NCI-H2107 treated with DMSO at 0.1 percent for 48 hours (cell line): ENCODE results near the gene PDLIM4.

Source experiments
- DNase-seq: peaks from one replicate; lab custom pipeline; 2025; ENCODE audit not compliant: unreplicated experiment; lab: John Stamatoyannopoulos, UW

The PDLIM4 gene, protein sequence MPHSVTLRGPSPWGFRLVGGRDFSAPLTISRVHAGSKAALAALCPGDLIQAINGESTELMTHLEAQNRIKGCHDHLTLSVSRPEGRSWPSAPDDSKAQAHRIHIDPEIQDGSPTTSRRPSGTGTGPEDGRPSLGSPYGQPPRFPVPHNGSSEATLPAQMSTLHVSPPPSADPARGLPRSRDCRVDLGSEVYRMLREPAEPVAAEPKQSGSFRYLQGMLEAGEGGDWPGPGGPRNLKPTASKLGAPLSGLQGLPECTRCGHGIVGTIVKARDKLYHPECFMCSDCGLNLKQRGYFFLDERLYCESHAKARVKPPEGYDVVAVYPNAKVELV

DNA sequence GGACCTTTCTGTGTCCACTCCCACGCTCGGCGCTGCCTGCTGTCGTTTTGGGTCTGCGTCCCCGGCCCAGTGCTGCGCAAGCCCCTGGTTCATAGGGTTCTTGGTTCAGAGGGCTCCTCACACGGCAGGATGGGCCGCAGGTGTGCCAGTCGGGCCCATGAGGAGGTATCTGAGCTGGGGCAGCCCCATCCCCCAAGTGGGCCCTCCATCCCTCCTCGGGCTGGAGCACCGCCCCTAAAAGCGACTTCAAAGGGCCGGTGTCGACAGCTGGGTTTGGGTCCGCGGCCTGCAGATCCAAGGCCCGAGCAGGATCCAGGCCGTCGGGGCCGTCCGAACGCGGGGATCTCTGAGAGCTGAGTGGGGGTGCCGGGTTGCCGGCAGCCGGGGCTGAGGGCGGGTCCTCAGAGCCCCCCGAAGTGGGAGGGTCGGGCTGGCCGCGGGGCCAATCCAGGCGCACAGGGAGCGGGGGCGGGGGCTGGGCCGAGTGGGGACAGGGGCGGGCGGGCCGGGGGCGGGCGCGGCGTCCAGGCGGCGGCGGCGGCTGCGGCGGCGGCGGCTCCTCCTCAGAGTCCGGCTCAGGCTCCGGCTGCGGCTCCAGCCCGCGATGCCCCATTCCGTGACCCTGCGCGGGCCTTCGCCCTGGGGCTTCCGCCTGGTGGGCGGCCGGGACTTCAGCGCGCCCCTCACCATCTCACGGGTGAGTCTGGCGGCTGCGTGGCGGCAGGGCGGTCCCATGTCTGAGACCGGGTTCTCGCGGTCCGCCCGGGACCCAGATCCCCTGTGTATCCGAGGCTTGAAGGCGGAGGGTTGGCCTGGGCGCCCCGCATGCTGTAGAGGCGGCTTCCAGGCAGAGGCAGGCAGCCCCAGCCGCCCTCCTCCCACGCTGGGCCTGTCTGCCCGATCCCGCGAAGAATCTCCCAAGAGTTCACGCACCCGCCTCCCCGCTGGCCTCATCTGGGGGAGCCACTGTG is at the start of gene PDLIM4:
Gene PDLIM4 (plus strand): TSS at position 566 of the 971 bp plus-strand sequence. CDS start 39 bp downstream, at position 605.
- no peak for DNase-seq

DNA sequence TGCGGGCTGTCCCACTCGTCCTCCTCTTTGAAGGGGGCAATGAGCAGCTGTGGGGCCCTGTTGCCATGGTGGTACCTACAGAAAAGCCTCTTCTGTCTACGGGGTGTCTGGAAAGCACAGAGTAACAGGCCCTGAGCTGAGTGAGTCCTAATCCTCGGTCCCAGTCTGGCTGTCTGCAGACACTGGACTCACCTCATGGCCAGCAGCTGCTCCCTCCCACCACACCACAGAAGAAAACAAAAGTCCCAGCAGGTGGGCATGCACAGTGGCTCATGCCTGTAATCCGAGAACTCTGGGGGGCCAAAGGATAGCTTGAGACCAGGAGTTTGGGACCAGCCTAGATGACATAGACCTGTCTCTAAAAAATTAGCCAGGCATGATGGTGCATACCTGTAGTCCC is 49.7 kb upstream of the PDLIM4 start:
- no peak for DNase-seq

DNA sequence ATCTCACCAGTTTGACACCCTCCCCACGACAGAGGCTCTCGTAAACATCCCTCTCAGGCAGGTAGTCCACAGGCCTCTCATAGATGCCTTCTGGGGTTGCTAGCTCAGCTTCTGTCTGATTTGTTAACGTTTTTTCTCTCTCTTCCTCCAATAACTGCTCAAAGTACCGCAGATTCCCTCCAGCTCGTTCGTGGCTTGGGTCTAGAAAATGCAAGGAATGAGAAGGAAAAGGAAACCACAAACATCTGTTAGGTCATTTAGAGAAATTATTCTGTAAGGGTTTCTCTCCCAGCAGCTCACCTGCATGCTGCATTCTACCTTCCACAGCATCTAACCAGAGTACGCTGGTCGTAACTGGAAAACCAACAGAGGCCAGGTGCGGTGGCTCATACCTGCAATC is 48.4 kb upstream of the PDLIM4 start:
- DNase-seq: no peak

DNA sequence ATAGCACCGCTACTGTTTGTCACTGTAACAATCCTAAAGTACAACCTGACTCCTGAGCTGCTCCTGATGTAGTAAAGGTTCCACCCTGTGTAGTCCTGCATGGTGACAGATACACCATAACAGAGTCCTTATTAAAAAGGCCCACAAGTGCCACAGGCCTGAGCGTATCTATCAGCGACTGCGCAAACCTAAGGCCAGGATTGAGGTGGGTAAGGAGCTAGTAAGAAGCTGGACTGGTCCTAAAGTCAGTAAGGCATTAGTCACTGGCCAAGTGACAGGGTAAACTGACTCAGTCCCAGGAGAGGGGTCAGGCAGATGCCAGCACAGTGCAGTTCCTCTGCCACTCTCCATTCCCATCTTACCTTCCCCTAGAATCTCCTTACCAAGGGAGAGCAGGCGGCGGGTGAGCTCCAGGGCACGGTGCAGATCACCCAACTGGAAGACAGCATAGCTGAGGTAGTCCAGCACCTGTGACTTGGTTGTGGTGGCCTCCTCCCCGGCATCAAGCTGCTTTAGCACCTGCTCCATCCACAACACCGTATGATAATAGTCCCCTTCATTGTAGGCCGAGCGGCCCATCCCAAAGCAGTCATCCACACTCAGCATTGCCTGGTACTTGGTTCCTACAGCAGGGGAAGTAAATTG is 47.5 kb upstream of the PDLIM4 start:
- no peak for DNase-seq

DNA sequence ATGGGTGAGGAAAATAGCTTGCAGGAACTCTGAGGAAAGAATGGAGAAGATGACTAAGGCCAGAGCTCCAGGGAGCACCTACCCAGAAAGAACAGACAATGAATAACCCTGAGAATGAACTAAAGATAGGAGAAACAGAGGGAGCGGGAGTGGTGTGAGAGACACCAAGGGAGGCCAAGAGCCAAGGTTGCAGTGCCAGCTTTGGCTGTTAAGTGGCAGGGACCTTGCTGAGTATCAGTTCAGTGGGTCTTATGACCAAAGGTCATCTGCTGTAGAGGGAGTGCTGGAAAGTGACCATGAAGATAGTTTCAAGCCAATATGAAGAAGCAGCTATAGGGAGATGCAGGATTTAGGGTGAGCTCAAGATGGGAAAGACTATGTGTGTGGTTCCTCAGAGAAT is 46.6 kb upstream of the PDLIM4 start:
- DNase-seq: no peak

DNA sequence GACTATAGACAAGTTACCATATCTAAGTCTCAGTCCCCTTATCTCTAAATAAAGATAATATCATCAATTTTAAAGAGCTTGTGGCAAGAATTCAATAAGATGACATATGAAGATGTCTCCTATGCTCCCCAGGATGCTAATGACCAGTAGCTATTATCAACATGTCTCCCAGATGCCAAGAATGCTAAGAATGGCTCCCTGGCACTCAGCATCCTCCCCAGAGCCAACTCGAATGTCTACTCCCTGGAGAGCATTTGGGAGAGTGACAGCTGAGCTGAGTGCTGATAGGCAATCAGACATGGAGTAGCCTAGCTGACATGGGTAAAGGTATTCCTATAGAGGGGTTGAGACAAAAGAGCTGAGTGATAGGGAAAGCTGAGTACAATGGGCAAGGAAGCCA is 45.7 kb upstream of the PDLIM4 start:
- DNase-seq: no peak

DNA sequence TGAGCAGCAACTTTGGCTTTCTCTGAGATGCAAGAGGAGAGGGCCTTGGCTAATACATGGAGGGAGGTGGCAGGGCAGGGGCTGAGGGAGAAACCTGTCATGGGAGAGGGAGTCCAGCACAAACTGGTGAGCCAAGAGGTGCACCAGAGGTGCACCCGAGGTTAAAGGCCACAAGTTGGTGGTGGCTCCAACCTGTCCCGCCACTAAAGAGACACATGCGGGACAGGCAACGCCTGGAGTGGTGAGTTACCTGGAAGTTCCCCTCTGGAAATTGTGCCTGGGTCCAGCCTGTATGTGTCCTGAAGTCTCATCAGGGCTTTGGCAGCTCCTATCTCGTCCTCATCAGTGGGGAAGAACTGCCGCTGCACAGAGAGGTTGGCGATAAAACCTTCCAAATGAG is 43.8 kb upstream of the PDLIM4 start:
- no peak for DNase-seq

DNA sequence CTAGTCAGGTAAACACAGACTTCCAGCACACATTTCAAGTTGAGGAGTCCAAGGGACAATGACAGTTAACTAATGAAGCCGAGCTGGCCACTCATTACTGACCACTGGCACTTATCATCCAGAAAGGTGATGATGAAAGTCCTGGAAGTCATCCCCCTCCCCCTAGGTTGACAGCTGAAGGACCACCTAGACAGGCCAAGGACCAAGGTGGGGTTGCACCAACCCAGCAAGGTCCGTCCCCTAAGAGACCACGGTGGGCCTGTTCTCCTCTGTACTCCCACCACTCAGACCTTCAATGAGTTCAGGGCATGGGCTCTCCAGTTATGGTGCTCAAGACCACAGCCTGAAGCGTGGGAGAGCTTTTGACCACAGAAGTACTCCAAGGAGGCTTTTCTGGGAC is 43.0 kb upstream of the PDLIM4 start:
- no peak for DNase-seq

DNA sequence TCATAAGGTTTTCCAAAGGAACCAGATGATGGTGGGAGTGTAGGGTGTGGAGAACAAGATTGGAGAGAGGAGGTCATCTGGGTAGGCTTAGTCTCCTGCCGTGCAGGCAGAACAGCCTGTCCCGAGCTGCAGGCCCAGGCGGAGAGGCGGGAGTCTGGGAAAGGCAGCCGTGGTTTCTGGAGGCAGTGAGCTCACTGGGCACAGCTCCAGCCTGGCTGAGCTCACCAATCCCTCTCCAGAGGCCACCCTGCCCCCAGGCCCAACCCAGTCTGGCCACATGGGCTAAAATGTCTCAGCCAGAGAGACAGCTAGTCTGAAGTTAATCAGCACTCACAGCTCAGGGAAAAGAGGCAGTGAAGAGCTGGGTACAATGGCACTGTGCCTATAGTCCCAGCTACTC is 42.2 kb upstream of the PDLIM4 start:
- DNase-seq: no peak

DNA sequence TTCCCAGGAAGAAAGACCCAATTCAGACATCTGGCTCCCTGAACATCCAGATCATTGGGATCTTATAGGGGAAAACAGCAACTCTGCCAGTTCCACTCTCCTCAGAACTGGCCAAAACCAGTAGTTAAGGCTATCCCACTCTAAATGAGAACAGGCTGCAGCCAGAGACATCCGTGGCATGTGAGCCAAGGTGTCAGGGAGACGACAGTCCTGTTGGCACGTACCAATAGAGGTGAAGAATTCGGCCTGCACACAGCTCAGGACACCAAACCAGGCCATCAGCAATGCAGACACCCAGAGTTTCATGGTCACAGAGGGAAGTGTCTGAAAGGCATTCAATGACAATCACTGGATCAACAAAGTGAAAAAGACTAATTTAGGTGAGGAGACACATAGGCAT is 39.2 kb upstream of the PDLIM4 start:
- DNase-seq: no peak

DNA sequence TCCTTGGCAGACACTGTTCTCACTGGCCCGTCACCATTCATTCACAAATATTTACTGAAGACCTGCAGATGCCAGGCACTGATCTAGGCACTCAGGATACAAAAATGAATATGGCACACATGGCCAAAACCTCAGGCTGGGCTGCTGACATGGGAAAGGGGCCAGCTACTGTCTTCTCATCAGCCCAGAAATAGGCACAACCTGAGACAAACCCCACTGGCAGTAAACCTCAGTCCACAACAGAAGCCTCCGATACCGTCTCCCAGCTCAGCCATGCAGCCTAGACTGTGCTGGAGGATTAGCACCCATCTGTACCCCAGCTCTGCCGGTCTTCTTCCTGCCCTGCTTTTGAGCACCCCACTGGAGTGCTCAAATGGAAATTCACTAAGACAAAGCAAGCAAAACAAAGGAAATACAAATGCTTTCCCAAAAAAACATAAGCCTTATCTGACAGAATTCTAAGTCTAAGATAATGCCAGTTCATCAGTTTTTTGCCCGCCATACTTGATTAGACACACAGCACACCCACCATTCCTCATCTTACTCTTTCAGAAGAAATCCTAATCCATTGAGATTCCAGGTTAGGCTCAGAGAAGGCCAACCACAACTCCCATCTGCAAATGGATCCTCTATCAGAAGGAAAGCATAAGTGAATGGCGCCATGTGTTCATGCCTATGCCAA is 38.1 kb upstream of the PDLIM4 start:
- no peak for DNase-seq

DNA sequence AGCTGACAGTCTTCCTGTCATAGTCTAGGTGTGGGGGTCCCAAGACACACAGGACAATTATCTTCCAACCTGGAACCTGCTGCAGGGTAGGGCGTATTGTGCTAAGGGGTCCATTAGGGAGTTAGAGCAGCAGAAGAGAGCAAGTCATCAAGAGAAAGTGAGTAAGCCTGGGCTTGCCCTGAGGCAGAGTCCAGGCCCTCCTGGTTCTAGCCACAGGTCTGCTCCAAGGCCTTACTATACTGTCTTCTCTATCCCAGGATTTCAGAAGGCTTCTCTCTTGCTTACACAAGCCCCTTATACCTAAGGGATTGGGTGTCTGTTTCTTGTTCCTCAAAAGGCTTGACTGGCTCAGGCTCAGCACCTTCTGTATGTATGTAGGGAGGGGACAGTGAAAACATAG is 37.5 kb upstream of the PDLIM4 start:
- no peak for DNase-seq

DNA sequence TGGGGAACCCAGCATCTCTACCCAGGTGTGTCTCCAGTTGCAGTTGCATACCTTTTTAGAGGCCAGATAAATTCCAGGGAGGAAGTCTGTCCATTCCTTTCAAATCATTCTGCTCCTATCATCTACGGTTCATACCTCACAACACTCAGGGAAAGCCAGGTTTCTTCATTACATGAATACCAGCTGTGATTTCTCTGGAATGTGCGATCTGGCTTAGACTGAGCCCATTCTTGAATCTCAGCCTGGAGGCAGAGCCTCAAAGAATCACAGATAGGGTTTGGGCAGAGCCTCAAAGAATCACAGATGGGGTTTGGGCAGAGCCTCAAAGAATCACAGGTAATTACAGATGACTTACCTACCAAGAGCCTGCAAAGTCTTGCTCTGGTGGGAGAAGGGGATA is 37.0 kb upstream of the PDLIM4 start:
- DNase-seq: no peak

DNA sequence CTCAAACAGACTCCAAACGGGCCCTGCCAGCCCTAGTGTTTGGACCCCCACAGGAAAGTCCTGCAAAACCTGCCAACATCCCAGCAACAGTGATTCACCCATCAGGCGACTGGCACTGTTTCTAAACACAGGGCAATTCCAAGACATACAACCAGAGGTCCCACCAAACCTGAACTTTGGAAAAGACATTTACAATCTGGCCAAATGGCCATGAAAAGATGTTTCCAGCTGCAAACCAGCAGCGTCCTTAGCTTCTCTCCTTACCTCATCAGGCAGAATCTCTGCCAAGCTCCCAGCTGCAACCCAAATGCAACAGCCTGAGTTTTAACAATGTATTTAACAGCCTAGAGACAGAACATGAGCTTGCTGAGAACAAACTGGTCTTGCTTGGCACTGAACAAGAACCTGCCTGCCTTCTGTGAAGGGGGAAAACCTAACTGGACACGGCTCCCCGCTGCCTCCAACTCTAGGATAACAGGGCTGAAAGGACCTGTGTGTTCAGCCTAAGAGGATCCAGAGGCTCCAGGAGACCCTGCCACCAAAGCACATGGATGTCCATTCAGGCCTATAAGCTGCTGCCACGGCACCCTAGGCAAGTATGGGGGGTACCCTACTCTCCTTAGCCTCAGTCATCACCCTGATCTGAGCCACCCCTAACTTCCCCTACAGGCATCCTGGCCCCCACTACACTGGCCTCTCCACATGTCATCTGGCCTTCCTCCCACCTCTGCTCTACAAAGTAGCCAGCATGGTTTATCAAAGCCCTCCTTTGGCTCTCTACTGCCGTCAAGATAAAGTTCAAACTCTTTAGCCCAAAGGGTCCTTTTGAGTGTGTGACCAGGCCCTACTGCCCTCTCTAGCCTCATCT is 35.5 kb upstream of the PDLIM4 start:
- DNase-seq: no peak

DNA sequence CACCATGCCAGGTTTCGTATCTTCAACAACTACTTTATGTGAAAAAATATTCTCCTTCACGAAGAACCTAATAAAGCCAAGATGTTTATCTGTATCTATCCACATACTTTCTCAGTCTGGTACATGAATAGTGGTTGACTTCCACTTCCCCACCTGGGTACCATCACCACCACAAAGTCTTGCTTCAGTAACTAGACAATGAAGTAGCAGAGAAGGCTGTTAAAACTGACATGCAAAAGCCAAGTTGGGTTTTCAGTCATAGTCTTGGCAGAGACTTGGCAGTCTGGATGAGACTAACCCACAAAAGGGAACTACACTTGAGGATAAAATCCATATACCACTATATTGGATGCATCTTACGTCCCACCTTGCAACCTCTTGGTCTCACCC is 34.9 kb upstream of the PDLIM4 start:
- no peak for DNase-seq

DNA sequence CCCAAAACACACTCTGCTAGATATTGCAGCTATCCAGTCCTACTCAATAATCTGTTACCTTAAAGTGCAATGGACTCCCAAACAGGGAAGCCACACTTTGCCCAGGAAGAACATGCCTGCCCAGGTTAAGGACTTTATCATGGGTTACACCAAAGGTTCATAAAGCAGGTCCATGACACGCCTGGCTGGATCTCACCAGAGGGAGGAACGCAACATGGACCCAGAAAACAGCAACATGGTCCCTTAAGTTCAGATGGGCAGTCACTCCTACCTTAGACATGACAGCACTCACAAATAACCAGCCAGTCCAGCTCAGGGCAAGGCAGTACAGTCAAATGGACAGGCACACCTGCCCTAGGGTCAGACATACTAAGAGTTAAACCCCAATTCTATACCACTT is 33.6 kb upstream of the PDLIM4 start:
- no peak for DNase-seq

DNA sequence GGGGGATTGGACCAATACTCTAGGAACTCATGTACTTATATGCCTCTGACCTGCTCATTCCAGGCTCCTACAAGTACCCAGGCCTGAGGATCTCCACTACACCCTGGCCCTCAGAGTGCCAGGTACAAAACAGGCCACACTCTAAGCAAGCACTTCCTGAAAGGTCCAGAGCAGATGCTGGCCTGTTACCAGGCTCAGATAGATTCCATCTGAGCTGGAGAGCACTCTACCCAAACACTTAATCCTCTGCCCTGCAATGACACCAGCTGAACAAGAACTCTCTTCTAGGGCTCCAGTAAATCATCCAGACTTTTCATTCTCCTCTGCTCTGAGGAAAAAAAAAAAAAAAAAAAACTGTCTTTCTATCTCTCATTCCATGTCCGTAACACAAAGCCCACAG is 32.8 kb upstream of the PDLIM4 start:
- DNase-seq: no peak

DNA sequence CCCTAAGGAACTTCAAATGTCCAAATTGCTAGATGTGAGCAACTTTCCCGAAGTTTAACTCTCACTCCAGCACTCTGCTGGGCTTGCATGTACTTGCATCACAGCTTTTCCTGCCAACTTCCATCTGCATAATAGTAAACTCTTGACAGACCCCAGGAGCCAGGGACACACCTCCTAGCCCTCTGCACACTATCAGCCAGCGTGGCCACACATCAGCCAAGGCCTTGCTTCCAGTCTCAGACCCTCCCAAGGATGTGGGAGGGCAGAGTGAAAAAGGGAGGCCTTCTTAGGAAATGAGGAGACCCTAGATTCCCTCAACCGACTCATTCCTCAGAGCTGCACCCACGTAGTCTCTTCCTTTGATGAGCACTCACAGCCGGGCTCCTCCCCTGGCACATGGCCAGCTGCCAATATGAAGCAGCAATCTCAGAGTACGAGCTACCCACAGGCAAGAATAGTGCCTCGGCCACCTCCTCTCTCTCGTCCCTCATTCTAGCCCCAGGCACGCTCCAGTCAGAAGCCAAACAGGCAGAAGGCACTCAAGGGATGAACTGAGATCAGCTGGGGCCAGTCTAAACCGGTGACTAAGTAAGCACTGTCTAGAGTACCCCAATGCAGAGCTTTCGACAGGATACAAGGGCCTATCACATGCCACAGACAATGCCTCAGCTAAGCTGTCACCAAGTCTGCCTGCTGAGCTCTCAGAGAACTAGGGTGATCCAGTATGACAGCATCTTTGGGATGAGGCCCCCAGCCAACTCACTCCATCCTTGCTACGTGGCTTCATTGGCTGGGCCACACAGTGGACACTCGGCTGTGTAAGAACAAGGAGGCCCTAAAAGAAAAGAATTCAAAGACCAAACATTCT is 32.1 kb upstream of the PDLIM4 start:
- peak; percentile 2 for DNase-seq

DNA sequence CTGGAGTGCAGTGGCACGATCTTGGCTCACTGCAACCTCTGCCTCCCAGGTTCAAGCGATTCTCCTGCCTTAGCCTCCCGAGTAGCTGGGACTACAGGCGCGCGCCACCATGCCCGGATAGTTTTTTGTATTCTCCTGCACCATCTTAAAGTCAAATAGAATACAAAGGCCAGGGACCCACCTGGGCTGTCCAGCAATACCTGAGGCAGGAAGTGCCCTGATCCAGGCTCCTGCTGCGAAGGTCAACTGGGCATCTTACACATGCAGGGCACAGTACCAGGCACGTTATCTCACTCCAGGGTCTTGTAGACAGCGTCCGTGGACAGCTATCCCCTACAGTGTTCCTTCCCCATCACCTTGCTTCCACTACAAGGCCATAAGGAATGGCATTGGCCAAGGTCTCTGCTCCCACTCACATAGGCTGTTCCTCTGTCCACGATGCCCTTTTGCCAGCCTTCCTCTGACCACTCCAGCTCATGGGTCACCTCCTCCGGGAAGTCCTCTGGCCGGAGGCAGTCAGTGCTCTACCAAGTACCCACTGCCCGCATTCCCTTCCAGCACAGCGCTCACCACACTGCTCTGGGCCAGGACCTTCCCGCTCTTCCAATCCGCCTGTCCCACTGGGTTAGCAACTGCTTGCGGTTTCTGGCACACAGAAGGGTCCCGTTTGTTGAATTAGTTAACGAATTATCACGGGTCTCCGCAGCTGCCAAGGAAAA is 30.8 kb upstream of the PDLIM4 start:
- no peak for DNase-seq
